OCI-LY1 (cell line): ENCODE measurements around the gene IMMP2L.

ENCODE experiments used
- CTCF ChIP-seq: fragments of 200-600 bp; sonication (generic), shearing (Covaris generic); IDR thresholded peaks from 2 replicates; pipeline ENCODE4 v1.5.1; 2017; ENCODE audit warnings: mild to moderate bottlenecking, antibody characterized with exemption, low read length, moderate library complexity, mixed read lengths
- EZH2 ChIP-seq: fragments of 200-600 bp; sonication (generic), shearing (Covaris generic); IDR thresholded peaks from 2 replicates; pipeline ENCODE4 v1.8.0; 2017; ENCODE audit warnings: borderline replicate concordance, mixed run types, mild to moderate bottlenecking, antibody characterized with exemption, low read length, moderate library complexity, mixed read lengths

- TF ChIP-seq CTCF, result no peak
- TF ChIP-seq EZH2, result no peak
Observed at GRCh38 chr7:111223802-111224253, 338.5 kb downstream of the IMMP2L start.
